ENCODE results near the gene UNC13C.

GRCh38 chr15:53955396-53955795 is 22.8 kb upstream of the UNC13C start:
- TF ChIP-seq RAD21 (conservative IDR thresholded peaks at IDR 0.05): no peak
- TF ChIP-seq, protein P1, sequence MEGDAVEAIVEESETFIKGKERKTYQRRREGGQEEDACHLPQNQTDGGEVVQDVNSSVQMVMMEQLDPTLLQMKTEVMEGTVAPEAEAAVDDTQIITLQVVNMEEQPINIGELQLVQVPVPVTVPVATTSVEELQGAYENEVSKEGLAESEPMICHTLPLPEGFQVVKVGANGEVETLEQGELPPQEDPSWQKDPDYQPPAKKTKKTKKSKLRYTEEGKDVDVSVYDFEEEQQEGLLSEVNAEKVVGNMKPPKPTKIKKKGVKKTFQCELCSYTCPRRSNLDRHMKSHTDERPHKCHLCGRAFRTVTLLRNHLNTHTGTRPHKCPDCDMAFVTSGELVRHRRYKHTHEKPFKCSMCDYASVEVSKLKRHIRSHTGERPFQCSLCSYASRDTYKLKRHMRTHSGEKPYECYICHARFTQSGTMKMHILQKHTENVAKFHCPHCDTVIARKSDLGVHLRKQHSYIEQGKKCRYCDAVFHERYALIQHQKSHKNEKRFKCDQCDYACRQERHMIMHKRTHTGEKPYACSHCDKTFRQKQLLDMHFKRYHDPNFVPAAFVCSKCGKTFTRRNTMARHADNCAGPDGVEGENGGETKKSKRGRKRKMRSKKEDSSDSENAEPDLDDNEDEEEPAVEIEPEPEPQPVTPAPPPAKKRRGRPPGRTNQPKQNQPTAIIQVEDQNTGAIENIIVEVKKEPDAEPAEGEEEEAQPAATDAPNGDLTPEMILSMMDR (IDR thresholded peaks at IDR 0.05; ENCODE audit: poor library complexity, severe bottlenecking): no peak

Measured in neural cell (in vitro differentiated cells).